H9 (cell line): ENCODE results near the gene ST6GALNAC2. TPM values are rescaled to one million over a fixed set of nuclear protein-coding genes. Genes with fewer than 3 reads are reported as not detected.

Experiments
- DNase-seq: peaks from one replicate; pipeline ENCODE4 v3.0.0-alpha.2; 2017
- H2AFZ ChIP-seq: one replicate; pipeline ENCODE4 v1.6.1; 2013; ENCODE audit warnings: mild to moderate bottlenecking, low read length, control low read depth, moderate library complexity
- H2AK5ac ChIP-seq: 2 replicates; pipeline ENCODE4 v1.6.1; 2013; ENCODE audit warnings: low read length, control low read depth, mixed read lengths; ENCODE audit not compliant: insufficient read length
- H2BK120ac ChIP-seq: one replicate; pipeline ENCODE4 v1.6.1; 2013; ENCODE audit warnings: low read depth, mild to moderate bottlenecking, low read length, control low read depth, inconsistent platforms; ENCODE audit not compliant: poor library complexity, severe bottlenecking
- H2BK12ac ChIP-seq: 2 replicates; pipeline ENCODE4 v1.6.1; 2013; ENCODE audit warnings: low read length, control low read depth, mixed read lengths, low read depth; ENCODE audit not compliant: insufficient read length
- H2BK15ac ChIP-seq: 2 replicates; pipeline ENCODE4 v1.6.1; 2013; ENCODE audit warnings: low read depth, low read length, control low read depth
- H2BK20ac ChIP-seq: one replicate; pipeline ENCODE4 v1.6.1; 2013; ENCODE audit warnings: low read depth, mild to moderate bottlenecking, low read length, control low read depth, inconsistent platforms; ENCODE audit not compliant: poor library complexity, severe bottlenecking
- H2BK5ac ChIP-seq: 2 replicates; pipeline ENCODE4 v1.6.1; 2013; ENCODE audit warnings: low read length, control low read depth, mixed read lengths; ENCODE audit not compliant: insufficient read length
- H3K14ac ChIP-seq: 2 replicates; pipeline ENCODE4 v1.6.1; 2013; ENCODE audit warnings: low read length, control low read depth; ENCODE audit not compliant: insufficient read depth
- H3K18ac ChIP-seq: 2 replicates; pipeline ENCODE4 v1.6.1; 2013; ENCODE audit warnings: low read depth, mild to moderate bottlenecking, mixed read lengths, low read length, control low read depth; ENCODE audit not compliant: insufficient read length
- H3K23ac ChIP-seq: 2 replicates; pipeline ENCODE4 v1.6.1; 2013; ENCODE audit warnings: low read length, control low read depth, mixed read lengths, low read depth; ENCODE audit not compliant: insufficient read length
- H3K23me2 ChIP-seq: 2 replicates; pipeline ENCODE4 v1.6.1; 2013; ENCODE audit warnings: low read depth, mild to moderate bottlenecking, mixed read lengths, low read length, control low read depth; ENCODE audit not compliant: insufficient read length, poor library complexity, severe bottlenecking
- H3K27ac ChIP-seq: 2 replicates; pipeline ENCODE4 v1.5.1; 2013; ENCODE audit warnings: low read length, control low read depth, mixed read lengths, low read depth; ENCODE audit not compliant: insufficient read length
- H3K27me3 ChIP-seq: 2 replicates; pipeline ENCODE4 v1.6.1; 2013; ENCODE audit warnings: low read length, control low read depth, inconsistent platforms; ENCODE audit not compliant: insufficient read depth
- H3K4ac ChIP-seq: 2 replicates; pipeline ENCODE4 v1.6.1; 2013; ENCODE audit warnings: low read depth, mild to moderate bottlenecking, control low read depth, inconsistent platforms, low read length, moderate library complexity
- H3K4me1 ChIP-seq: 2 replicates; pipeline ENCODE4 v1.6.1; 2013; ENCODE audit warnings: low read length, control low read depth, inconsistent platforms; ENCODE audit not compliant: insufficient read depth
- H3K4me2 ChIP-seq: 2 replicates; pipeline ENCODE4 v1.6.1; 2013; ENCODE audit warnings: low read length, control low read depth, mixed read lengths; ENCODE audit not compliant: insufficient read length, insufficient read depth
- H3K56ac ChIP-seq: 2 replicates; pipeline ENCODE4 v1.6.1; 2013; ENCODE audit warnings: low read depth, mild to moderate bottlenecking, mixed read lengths, low read length, control low read depth; ENCODE audit not compliant: insufficient read length
- H3K79me1 ChIP-seq: 2 replicates; pipeline ENCODE4 v1.6.1; 2013; ENCODE audit warnings: low read depth, mild to moderate bottlenecking, moderate library complexity, low read length, control low read depth, inconsistent platforms; ENCODE audit not compliant: insufficient read depth, poor library complexity, severe bottlenecking
- H3K79me2 ChIP-seq: 2 replicates; pipeline ENCODE4 v1.6.1; 2013; ENCODE audit warnings: low read length, control low read depth, inconsistent platforms; ENCODE audit not compliant: insufficient read depth
- H3K9ac ChIP-seq: 2 replicates; pipeline ENCODE4 v1.6.1; 2013; ENCODE audit warnings: low read length, control low read depth, mixed read lengths; ENCODE audit not compliant: insufficient read length; ENCODE audit errors: extremely low read depth
- H3K9me3 ChIP-seq: one replicate; pipeline ENCODE4 v1.6.1; 2013; ENCODE audit warnings: low read depth, low read length, inconsistent platforms; ENCODE audit not compliant: control insufficient read depth
- H3T11ph ChIP-seq: one replicate; pipeline ENCODE4 v1.6.1; 2013; ENCODE audit warnings: mild to moderate bottlenecking, low read length, control low read depth, inconsistent platforms
- H4K20me1 ChIP-seq: one replicate; pipeline ENCODE4 v1.6.1; 2013; ENCODE audit not compliant: control insufficient read depth, insufficient read length, insufficient read depth
- H4K5ac ChIP-seq: 2 replicates; pipeline ENCODE4 v1.6.1; 2013; ENCODE audit warnings: low read depth, mild to moderate bottlenecking, mixed read lengths, low read length, control low read depth; ENCODE audit not compliant: insufficient read length
- H4K8ac ChIP-seq: replicated peaks from 2 replicates; pipeline ENCODE4 v1.6.1; 2013; ENCODE audit warnings: low read length, control low read depth, mixed read lengths, low read depth; ENCODE audit not compliant: insufficient read length
- H4K91ac ChIP-seq: 2 replicates; pipeline ENCODE4 v1.6.1; 2013; ENCODE audit warnings: low read depth, mild to moderate bottlenecking, moderate library complexity, mixed read lengths, low read length, control low read depth; ENCODE audit not compliant: insufficient read length
- H3K27ac Mint-ChIP-seq, 3 experiments: 2 replicates in 2 of 3; 3 replicates in 1 of 3; pipeline ENCODE4 v1.8.0; 2020 to 2021; ENCODE audit warnings: mixed read lengths in 3 of 3, mild to moderate bottlenecking in 1 of 3, moderate library complexity in 1 of 3
- H3K27me3 Mint-ChIP-seq: 2 replicates; pipeline ENCODE4 v1.8.0; 2021; ENCODE audit warnings: low read depth, mild to moderate bottlenecking, moderate library complexity, mixed read lengths
- H3K36me3 Mint-ChIP-seq, 3 experiments: 2 replicates in 2 of 3; 3 replicates in 1 of 3; pipeline ENCODE4 v1.8.0; 2020 to 2021; ENCODE audit warnings: low read depth in 3 of 3, mixed read lengths in 3 of 3; ENCODE audit not compliant: insufficient read depth in 1 of 3
- H3K4me1 Mint-ChIP-seq, 2 experiments: 2 replicates each; pipeline ENCODE4 v1.8.0; 2020; ENCODE audit warnings: mixed read lengths in 2 of 2
- H3K4me3 Mint-ChIP-seq, 2 experiments: 2 replicates in 1 of 2; 3 replicates in 1 of 2; pipeline ENCODE4 v1.8.0; 2020 to 2021; ENCODE audit warnings: mild to moderate bottlenecking in 2 of 2, mixed read lengths in 2 of 2, moderate library complexity in 1 of 2
- H3K9me3 Mint-ChIP-seq, 2 experiments: 2 replicates in 1 of 2; 3 replicates in 1 of 2; pipeline ENCODE4 v1.8.0; 2020; ENCODE audit warnings: mild to moderate bottlenecking in 2 of 2, mixed read lengths in 2 of 2, moderate library complexity in 1 of 2
- WGBS: extraction: QIAGEN DNeasy Blood & Tissue Kit; methylation state at CpG from one replicate; pipeline ENCODE4 v1.1.7; 2013; ENCODE audit warnings: missing lambda C conversion rate, low lambda C conversion rate, mixed read lengths; ENCODE audit not compliant: insufficient read length; ENCODE audit errors: extremely low coverage; 5-methylcytosine and 5-hydroxymethylcytosine counted together
- total RNA-seq: library from RNA; stranded (reverse); gene quantifications from 2 replicates; pipeline ENCODE4 v1.2.1, GENCODE V29; 2021
- TF ChIP-seq, protein P1 (sequence below): fragments of 200-600 bp; sonication (generic); conservative IDR thresholded peaks from 3 replicates; pipeline ENCODE4 v1.8.0; 2021; ENCODE audit warnings: antibody characterized with exemption, mild to moderate bottlenecking

The ST6GALNAC2 gene
- total RNA-seq, 1 experiment from 2014 or later, result 0.46 TPM

DNA sequence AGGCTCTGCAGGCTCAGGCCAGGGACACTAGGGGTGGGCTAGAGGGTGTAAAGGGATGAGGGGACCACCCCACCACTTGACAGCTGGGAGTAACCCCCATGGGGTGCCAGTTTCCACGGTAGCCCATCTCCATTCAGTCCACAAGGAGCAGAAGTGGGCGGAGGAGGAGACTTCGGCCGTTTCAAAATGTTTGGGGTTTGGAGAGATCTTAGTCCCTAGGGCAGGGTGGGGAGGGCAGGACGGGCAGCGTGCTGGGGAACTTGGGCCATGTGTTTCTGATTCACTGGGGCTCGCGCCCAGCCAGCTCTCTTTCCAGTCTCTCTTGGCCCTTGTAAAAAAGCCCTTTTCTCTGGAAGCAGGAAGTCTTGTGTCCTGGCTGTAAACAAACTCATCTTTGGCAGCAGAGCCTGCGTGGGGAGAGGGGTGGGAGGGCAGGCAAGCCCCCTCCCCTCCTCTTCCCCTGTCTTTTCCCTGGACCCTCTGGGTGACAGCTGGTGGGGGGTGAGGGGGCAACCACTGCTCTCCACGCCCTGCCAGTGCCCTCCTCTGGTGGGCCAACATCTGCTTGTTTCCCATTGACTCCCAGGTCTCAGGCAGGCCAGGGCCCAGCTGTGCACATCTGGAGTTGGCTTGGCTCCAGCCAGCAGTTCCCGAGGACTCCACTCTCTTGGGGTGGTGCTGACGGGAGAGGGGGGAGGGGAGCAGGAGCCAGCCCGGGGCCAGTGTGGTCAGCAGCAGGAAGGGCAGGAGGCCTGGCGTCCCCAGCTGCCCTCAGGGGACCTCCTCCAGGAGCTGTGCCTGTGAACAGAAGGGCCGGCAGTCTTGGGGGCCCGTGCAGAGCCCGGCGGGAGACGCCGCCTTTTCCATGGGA lies 56.2 kb downstream of the ST6GALNAC2 start:
- Histone ChIP-seq H2BK20ac (no peak overlapping the region), H3K23me2 (no peaks in the 10 kb centered on the region), H4K5ac (no peak overlapping the region), H2BK15ac (no peak overlapping the region), H2BK5ac (no peak overlapping the region), H3K23ac (no peak overlapping the region), H2AFZ (no peak overlapping the region), H3K14ac (no peak overlapping the region), H3K9ac (no peak overlapping the region), H3K79me2 (no peaks in the 10 kb centered on the region), H4K20me1 (peaks cover 2% of the 10 kb centered on the region), H2AK5ac (no peak overlapping the region), H3K9me3 (no peaks in the 10 kb centered on the region), H4K91ac (no peak overlapping the region), H4K8ac (no peak overlapping the region), H3K79me1 (no peaks in the 10 kb centered on the region), H3T11ph (no peak overlapping the region), H2BK12ac (no peak overlapping the region), H2BK120ac (no peak overlapping the region), H3K56ac (no peak overlapping the region), H3K27ac (no peak overlapping the region), H3K4me1 (peaks cover 4% of the 10 kb centered on the region; the same call in 1 of the 2 replicates), H3K4ac (no peak overlapping the region), H3K18ac (no peak overlapping the region), H3K27me3 (no peaks in the 10 kb centered on the region), H3K4me2 (no peak overlapping the region)
- Mint-ChIP-seq H3K9me3 (no peaks in the 10 kb centered on the region; a peak in 1 of 5 replicates), H3K4me3 (no peak overlapping the region), H3K4me1 (peaks cover 20 to 34% of the 10 kb centered on the region in 2 experiments), H3K36me3 (no peaks in the 10 kb centered on the region), H3K27me3 (peaks cover 24% of the 10 kb centered on the region), H3K27ac (no peak overlapping the region; a peak in 1 of 7 replicates)
- WGBS, result no CpG with 5 or more reads among the region's 20 CpGs
- DNase-seq, result no peak
- TF ChIP-seq, protein P1, sequence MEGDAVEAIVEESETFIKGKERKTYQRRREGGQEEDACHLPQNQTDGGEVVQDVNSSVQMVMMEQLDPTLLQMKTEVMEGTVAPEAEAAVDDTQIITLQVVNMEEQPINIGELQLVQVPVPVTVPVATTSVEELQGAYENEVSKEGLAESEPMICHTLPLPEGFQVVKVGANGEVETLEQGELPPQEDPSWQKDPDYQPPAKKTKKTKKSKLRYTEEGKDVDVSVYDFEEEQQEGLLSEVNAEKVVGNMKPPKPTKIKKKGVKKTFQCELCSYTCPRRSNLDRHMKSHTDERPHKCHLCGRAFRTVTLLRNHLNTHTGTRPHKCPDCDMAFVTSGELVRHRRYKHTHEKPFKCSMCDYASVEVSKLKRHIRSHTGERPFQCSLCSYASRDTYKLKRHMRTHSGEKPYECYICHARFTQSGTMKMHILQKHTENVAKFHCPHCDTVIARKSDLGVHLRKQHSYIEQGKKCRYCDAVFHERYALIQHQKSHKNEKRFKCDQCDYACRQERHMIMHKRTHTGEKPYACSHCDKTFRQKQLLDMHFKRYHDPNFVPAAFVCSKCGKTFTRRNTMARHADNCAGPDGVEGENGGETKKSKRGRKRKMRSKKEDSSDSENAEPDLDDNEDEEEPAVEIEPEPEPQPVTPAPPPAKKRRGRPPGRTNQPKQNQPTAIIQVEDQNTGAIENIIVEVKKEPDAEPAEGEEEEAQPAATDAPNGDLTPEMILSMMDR, result no peak
